Measurements from ENCODE around the gene SMPD4.
A peak's percentile ranks its signal among the peaks of the same experiment; 100 is the strongest.
"Not testable (repeated sequence)": the region's sequence is repeated elsewhere in the genome, so short reads cannot be mapped to it uniquely, and the experiment has no call there.

The SMPD4 gene

DNA sequence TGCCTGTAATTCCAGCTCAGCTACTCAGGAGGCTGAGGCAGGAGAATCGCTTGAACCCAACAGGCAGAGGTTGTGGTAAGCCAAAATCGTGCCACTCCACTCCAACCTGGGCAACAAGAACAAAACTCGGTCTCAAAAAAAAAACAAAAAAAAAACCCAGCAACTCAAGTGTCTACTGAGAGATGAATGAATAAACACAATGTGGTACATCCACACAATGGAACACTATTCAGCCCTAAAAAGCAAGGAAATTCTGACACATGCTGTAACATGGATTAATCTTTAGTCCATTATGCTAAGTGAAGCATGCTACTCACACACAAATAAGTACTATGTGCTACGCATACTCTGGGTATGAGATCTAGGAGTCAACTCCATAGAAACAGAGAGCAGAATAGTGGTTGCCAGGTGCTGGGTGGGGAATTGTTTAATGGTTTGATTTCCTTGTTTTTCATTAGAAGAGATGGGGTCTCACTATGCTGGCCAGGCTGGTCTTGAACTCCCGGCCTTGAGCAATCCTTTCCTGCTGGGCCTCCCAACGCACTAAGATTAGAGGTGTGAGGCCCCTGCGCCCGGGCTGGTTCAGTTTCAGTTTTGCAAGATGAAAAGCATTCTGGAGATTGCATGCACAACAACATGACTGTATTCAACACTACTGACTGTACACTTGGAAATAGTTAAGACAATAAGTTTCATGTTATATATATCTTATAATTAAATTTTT lies 15.9 kb downstream of the SMPD4 start:
- TF ChIP-seq POLR2A (IDR thresholded peaks at IDR 0.05; ENCODE audit: low read length) (no peak), GATA1 (IDR thresholded peaks at IDR 0.05; ENCODE audit: low read depth, low read length) (no peak)
- no peak for DNase-seq

DNA sequence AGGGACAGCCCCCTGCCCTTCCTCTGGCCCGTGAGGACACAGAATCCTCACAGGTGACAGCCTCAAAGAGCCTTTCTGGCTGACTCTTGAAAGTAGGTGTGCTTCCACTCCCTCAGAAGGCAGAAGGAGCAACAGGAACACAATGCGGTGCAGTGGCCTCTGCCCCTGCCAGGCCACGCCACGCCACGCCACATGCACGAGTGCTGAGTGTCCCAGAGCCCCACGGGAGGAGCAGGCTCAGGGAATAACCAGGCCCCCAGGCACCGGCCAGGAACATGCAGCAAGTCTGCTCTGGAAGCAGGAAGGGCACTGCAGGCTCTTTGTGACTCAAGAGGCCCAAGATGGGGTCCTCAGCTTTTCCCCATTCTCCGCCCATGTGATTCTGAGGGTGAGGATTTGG lies 18.4 kb downstream of the SMPD4 start:
- TF ChIP-seq GATA1 (IDR thresholded peaks at IDR 0.05; ENCODE audit: low read depth, low read length) (no peak), POLR2A (IDR thresholded peaks at IDR 0.05; ENCODE audit: low read length) (no peak)
- DNase-seq = no peak

DNA sequence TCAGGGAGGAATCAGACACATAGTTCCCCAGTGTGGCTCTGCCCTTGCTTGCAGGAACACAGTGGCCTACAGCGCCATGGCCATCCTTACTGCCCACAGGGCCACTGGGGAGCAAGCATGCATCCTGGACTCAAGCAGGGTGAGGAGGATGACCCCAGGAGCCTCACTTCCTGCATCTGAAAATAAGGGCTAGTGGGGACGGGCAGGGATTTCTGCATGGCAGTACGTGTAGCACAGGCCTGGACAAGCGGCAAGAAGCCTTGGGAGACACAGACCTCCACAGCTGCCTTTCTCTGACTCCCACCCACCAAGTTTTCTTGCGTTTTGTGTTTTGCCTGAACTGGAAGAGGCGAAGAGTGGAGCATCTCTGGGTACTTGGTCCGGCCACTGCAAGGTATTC lies 18.9 kb downstream of the SMPD4 start:
- DNase-seq = not testable (repeated sequence)

DNA sequence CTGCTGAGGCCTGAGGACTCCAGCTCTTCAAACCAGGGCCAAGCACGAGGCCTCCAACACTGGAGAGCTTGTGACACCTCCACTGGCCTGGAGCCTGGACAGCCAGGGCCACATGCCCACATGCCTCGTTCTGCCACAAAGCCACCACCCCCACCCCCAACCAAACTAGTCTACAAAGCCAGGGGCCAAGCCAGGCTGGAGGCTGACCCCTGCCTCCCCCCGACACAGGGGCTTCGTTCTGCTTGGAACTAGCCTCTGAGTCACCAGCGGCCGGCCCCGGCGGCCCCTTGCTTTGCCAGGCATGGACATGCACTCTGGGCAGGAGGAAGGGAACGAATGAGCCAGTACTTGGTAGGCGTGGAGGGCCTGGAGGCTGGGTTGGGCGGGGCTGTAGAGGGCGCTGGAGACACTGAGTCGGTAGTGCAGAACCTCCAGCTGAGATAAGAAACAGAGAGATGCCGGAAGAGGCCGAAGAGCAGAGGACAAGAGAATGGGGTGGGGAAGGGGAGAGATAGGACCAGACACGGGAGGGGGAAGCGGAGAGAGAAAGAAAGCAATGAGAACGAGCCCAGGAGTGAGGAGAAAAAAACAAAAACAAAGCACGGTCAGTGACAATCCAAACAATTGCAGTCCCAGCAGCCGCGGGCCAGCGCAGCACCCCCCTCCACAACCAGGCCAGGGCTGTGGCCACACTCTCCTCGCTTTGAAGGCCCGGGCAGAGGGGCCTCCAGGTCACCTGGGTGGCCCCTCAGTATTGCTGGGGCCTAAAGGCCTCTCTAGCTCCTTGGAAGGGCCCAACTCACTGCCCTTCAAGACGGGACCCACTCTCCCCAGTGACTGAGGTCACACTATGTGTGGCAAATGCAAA lies 20.3 kb downstream of the SMPD4 start:
- DNase-seq = peak; percentile 30 to 49

DNA sequence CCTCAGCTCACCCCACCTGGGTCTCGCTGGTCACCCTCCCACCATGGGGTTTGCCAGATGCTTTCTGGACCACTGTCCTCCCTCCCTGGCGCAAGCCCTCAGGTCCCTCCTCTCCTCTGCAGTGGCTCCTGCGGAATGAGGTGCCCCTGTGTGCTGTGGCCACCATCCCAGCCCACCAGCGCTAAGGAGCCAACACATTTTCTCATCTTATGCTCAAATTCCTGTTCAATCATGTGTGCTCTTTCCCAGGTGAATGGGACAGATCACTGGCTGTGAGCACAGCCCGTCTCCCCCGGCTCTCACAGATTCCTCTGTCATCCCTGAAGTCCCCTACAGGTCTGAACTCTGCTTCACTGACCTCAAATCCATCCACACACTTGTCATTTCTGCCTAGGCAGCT lies 21.3 kb downstream of the SMPD4 start:
- no peak for DNase-seq
- TF ChIP-seq GATA1 (IDR thresholded peaks at IDR 0.05; ENCODE audit: low read depth, low read length) (no peak), POLR2A (IDR thresholded peaks at IDR 0.05; ENCODE audit: low read length) (no peak)

DNA sequence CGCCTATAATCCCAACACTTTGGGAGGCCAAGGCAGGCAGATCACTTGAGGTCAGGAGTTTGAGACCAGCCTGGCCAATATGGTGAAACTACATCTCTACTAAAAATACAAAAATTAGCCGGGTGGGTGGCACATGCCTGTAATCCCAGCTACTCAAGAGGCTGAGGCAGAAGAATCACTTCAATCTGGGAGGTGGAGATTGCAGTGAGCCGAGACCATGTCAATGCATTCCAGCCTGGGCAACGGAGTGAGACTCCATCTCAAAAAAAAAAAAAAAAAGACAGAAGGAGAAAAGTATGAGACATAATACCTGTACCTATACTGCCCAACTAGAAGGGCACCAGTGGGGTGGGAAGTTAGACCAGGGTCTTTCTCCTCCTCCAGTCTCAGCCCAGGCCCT lies 22.0 kb downstream of the SMPD4 start:
- not testable (repeated sequence) for DNase-seq

DNA sequence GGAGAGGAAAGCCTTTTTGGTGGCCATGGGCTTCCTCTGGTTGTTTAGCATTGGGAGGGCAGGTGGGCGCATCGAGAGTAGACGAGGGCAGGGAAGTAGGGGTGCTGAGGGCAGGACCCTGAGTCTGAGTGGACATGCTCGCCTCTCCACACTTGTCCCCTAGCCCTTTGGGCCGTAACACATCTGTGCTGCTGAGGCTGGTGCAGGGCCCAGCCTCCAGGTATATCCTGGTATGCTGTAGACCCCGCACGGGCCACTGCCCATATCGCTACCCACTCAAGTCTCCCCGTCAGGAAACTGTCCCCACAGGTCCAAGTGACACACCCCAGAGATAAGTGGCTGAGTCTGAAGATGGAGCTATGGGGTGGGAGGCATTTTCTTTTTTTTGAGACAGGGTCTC lies 22.8 kb downstream of the SMPD4 start:
- DNase-seq = no peak
- TF ChIP-seq GATA1 (IDR thresholded peaks at IDR 0.05; ENCODE audit: low read depth, low read length) (no peak), POLR2A (IDR thresholded peaks at IDR 0.05; ENCODE audit: low read length) (no peak)

DNA sequence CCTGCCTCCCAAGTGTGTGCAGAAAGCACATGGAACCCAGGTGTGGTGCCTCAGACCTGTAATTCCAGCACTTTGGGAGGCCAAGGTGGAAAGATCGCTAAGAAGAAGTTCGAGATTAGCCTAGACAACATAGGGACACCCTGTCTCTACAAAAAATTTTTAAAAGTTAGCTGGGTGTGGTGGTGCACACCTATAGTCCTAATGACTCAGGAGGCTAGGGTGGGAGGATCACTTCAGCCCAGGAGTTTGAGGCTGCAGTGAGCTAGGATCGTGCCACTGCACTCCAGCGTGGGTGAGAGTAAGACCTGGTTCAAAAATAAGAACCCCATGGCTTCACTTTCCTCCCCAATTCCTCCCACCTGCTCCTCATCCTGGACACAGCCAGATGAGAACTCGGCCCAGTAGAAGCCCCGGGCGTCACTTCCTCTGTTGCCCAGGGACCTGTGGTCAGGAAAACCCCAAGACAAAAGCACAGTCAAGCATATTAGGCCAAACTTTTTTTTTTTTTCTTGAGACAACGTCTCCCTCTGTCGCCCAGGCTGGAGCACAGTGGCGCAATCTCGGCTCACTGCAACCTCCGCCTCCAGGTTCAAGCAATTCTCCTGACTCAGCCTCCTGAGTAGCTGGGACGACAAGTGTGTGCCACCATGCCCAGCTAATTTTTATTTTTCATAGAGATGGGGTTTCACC lies 23.4 kb downstream of the SMPD4 start:
- not testable (repeated sequence) for DNase-seq

DNA sequence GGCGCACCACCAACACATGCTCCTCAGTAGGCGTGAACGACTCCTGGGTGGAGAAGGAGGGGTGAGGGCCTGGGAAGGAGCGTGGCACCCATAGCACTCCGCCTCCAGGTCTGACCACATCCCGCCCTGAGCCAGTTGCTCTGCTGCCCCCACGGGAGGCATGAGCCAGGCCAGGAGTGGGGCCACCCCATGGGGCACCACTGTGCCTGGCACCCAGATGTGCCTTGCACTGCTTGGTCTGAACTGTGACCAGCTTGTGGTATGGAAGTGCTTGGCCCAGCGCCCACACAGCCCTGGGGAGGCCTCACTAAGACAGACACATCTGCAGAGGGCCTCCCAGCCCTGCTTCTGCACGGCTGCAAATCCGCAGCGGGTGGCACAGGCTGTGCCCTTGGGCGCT lies 24.0 kb downstream of the SMPD4 start:
- not testable (repeated sequence) for DNase-seq

DNA sequence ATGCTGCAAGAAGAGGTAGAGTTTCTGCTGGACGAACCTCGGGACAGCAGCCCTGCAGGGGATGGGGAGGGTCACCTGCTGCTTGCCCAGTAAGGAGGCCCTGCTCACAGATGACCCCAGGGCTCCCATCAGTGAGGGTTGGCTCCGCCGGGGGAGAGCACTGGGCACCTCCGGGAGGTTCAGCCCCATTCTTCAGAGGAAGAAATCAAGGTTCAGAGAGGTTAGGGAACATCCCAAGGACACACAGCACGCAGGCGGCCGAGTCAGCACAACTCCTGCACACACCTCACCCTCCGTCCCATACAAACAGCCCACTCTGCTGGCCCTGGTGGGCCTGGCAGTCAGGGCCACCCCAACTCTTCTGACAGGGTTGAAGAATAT lies 24.8 kb downstream of the SMPD4 start:
- DNase-seq = no peak
- no peak for TF ChIP-seq GATA1 (IDR thresholded peaks at IDR 0.05; ENCODE audit: low read depth, low read length)
- TF ChIP-seq POLR2A (IDR thresholded peaks at IDR 0.05; ENCODE audit: low read length) = no peak

DNA sequence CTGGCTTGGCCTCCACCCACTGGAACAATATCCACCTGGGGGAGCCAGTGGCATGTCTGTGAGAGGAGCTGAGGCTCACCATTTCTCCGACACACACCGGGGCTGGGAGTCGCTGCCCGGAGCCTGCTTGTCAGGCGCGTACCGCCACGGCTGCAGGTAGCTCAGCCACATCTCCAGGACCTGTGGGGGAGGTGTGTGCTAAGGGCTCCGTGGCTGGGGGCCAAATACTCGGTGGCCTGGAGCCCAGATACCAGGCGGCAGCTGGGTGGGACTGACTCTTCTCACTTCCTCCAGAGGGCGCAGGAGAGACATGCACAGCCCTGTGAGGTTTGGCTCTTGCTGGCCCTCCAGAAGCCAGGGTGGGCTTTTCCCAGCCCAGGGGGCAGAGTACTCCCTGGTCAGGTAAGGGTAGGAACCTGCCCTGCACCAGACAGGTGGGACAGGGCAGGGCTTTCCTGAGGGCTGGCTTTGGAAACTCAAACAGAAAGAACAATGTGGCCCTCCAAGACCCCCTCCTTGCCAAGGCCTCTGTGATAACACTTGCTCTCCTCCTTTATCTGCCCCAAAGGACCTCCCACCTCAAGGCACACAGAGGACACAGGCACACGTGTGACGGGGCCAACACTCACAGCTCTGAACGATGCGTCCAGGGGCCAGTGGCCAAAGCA lies 25.3 kb downstream of the SMPD4 start:
- peak; percentile 73 to 76 for DNase-seq

DNA sequence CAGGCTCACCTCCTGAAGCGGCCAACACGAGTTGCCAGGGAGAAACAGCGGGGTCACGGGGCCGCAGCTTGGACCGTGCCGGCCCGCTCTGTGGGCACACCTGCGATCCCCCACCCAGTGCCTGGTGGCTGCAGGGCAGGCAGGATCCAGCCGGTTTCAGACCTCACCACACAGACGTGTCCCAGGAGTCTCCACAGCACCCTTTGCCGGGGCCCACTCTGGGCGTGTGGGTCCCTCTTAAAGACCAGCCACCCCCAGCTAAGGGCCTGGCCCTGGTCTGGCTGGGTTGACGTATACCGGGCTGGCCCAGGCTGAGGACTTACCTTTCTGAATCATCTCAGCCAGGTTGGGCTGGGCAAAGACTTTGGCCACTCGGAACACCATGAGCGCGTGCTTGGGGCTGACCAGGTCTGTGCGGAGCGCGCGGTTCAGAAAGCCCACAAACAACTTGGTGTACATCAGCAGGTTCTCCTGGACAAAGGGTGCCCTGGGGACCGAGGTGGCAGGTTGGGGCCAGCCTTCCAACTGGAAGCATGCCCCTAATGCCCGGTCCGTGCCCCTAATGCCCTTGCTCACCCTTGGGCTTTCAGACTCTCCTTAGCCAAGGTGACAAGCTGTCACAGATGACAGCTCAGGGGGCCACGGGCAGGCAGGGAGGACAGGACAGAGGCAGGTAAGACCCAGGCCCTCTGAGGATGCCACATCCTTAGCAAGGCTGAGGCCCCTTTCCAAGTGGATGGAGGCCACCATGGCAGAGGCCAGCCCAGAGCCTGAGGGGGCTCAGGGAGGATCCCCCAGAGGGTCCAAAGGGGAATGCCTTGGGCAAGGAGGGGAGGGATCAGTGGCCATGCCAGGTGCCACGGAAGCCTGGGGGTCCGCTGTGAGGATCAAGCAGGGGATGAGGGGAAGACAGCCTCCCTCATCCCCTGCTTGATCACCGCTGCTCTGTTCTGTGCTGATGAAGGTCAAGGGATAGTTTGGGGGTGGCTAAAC lies 26.3 kb downstream of the SMPD4 start:
- TF ChIP-seq POLR2A (IDR thresholded peaks at IDR 0.05; ENCODE audit: low read length) (no peak), GATA1 (IDR thresholded peaks at IDR 0.05; ENCODE audit: low read depth, low read length) (no peak)
- DNase-seq = no peak

DNA sequence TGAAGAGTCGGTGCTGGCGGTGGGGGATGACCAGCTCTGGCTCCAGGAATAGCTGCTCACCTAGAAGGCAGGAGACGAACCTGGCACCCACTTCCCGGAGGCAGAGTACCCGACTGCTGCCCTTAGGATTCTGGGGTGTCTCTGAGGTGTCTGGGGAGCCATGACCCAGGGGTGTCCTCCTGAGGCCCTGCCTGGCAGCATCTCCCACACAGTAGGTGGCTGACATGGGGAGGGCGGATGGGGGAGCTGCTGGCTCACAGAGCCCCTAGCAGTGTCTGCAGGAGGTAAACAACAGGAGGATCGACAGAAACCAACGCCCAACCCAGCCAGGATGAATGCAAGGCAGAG lies 27.0 kb downstream of the SMPD4 start:
- DNase-seq = not testable (repeated sequence)

DNA sequence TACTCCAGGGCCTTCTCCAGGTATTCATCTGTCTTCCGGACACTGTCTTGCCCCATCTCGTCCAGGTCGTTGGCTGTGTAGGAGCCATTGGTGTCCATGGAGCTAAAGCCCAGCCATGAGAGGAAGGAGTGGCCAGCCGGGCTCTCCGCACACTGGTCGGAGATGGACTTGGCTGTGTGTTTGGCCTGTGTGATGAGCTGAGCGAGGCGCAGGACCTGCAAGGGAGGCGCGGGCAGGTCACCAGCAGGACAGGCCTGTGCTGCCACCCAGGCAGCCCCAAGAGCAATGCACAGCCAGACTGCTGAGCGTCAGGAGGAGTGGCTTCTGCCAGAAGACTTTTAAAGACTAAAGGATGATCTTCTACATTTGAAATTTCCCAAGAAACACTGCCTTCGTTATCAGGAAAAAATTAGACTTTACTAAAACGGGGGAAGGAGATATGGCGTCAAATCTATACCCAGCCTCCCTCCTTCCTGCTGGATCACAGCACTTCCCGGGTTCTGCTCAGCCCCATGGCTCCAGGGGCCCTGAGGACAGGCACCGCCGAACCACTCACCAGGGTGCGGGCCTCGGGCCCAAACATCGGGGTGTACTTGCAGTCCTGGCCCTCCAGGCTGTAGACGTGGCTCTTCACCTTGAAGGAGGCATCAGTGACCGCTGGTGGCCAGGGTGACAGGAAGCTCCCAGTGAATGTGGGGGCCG lies 27.5 kb downstream of the SMPD4 start:
- DNase-seq = not testable (repeated sequence)
